IPS-NIHi7 (cell line): ENCODE results near the gene SPACA6.

Experiments
- DNase-seq: peaks from one replicate; pipeline ENCODE4 v3.0.0; 2012; ENCODE audit warnings: mixed read lengths; ENCODE audit errors: extremely low spot score

SPACA6 gene

GRCh38 chr19:51703575-51704515, 10.7 kb downstream of the SPACA6 start:
- peak; percentile 96 for DNase-seq

DNA sequence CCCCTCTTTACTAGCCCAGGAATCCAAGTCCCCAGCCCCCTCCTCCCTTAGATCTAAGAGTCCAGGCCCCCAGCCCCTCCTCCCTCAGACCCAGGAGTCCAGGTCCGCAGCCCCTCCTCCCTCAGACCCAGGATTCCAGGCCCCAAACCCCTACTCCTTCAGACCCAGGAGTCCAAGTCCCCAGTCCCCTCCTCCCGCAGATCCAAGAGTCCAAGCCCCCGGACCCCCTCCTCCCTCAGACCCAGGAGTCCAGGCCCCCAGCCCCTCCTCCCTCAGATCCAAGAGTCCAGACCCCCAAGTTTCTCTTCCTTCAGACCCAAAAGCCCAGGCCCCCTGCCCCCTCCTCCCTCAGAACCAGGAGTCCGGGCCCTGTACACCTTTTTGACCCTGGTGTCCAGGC, 11.5 kb downstream of the SPACA6 start:
- no peak for DNase-seq

- DNase-seq: no peak
These were observed 13.2 kb downstream of the SPACA6 start for GRCh38 chr19:51706296-51706695.

GRCh38 chr19:51706885-51707284, 13.8 kb downstream of the SPACA6 start:
- DNase-seq: no peak

DNA sequence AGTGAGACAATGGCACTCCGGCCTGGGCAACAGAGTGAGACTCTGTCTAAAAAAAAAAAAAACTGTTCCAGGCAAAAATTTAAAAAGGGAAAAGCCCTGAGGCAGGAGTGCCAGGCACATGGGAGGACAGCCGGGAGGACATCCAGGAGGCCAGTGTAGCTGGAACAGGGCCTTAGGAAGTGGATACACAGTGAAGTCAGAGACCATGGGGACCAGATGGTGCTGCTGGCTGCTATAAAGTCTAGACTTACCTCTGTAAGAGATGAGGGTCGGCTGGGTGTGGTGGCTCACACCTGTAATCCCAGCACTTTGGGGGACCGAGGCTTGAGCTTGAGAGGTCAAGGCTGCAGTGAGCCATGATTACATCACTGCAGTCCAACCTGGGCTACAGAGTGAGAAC, 15.7 kb downstream of the SPACA6 start:
- DNase-seq: no peak

GRCh38 chr19:51709575-51709974, 16.4 kb downstream of the SPACA6 start:
- DNase-seq: no peak

- DNase-seq: no peak
These were observed 17.0 kb downstream of the SPACA6 start for GRCh38 chr19:51710163-51710562.

DNA sequence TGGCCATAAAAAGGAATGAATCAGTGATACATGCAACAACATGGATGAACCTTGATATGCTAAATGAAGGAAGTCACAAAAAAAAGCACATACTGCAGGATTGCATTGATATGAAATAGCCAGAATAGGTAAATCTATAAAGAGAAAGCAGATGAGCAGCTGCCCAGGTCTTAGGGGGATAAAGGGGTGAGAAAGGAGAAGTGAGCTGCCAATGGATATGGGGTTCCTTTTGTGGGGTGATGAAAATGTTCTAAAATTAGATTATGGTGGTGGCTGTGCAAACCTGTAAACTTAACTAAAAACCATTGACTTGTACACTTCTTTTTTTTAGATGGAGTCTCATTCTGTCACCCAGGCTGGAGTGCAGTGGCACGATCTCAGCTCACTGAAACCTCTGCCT, 18.6 kb downstream of the SPACA6 start:
- no peak for DNase-seq

- peak; percentile 75 for DNase-seq
These were observed 19.4 kb downstream of the SPACA6 start for GRCh38 chr19:51712461-51713081.

GRCh38 chr19:51713319-51714285, 20.5 kb downstream of the SPACA6 start:
- DNase-seq: no peak

DNA sequence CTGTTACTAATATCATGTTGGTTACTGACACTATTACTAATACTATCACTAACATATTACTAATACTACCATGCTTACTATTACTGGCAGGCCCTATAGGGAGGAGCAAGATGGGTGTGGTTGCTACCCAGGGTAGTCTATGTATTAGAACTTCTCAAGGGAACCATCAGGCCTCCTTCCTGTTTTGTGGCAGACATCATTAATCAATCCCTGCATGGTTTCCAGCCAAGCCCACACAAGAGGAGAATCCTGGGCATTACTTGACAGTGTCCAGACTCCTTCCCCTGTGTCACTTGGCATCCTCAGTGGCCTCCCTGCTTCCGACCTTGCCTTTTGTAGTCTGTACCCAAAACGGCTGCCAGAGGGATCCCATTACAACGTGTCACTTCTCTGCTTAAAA, 21.7 kb downstream of the SPACA6 start:
- DNase-seq: no peak

DNA sequence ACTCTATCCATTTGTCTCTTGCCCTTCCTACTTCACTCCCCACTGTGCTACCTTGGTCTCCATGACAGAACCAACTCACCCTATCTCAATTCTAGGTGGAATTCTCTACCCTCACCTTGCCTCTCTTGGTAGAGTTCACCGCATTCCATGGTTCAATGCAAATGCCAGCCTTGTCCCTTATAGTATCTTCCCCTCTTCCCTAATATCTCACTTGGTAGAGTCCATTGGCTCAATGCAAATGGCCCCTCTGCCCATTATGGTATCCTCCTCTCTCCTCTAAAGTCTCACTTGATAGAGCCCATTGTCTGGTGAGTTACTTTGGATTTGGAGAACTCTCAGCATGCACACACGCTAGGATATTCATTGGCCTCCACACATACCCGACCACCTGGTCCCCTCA, 22.7 kb downstream of the SPACA6 start:
- no peak for DNase-seq

DNA sequence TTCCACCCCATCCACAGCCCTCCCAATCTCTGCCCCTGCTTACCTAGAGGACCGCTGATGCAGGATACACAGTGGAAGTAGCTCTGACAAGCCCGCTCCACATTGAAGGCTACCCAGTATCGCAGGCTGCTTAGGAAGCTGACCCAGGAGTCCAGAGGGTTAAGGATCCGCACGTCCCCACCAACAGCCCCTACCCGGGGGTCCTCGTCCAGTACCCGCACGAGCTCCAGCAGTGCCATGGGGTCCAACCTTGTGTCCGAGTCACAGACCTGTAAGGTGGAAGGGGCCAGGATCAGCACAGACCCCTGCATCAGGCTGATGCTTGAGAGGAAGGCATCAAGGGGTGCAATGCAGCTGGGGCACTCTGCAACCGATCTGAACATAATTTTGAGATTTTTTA, 23.8 kb downstream of the SPACA6 start:
- DNase-seq: no peak

GRCh38 chr19:51719251-51719988, 26.3 kb downstream of the SPACA6 start:
- DNase-seq: peak; percentile 33

DNA sequence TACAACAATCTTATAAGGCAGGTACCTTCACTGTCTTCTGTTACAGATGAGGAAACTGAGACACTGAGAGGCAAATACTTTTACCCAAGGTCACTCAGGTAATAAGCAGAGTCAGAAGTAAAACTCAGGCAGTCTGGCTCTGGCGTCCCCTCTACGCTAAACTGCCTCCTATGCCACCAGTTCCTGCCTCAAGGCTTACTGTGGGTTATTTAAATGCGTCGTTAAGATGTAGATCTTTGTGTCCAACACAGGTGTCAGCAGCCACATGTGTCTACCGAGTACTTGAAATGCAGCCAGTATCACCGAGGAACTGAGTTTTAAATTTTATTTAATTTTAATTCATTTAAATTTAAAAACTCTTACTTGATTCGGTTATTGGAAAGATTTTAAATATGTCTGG, 28.8 kb downstream of the SPACA6 start:
- no peak for DNase-seq

- no peak for DNase-seq
These were observed 29.4 kb downstream of the SPACA6 start for GRCh38 chr19:51722492-51722891.

DNA sequence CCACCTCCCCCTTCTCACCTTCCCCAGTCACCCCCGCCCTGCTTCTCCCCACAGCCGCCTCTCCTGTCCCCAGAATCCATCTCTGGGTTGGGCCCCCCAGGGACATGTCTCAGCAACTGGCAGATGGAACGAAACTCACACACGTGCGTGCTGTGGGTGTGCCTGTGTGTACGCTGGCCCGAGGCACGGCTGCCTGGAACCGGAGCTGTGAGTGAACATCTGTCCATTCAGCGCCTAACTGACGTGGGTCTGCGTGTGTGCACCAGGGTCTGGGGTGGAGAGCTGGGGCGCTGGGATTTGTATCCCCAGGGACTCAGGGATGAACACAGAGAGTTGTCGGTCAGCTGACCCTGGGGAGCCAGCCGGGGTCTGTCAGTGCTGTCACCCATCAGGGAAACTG, 31.4 kb downstream of the SPACA6 start:
- DNase-seq: no peak

DNA sequence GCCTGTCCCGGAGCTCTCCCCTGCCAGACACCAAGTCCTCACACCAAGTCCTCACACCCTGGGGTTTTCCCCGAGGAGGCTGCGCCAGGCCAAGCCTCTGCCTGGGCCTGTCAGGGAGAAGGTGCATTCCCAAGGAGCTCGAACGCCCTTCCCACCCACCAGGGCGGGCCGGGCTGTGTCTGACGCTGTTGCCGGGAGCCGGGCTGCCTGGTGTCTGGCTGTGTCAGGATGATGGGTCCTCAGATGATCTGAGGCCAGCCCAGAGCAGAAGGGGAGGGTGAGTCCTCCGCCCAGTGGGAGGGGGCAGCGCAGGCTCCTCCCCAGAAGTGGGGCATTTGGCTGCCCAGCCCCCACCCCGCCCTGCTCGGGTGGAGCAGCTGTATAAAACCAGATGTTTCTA, 32.9 kb downstream of the SPACA6 start:
- DNase-seq: peak; percentile 50

- no peak for DNase-seq
These were observed 34.3 kb downstream of the SPACA6 start for GRCh38 chr19:51727349-51727880.

- no peak for DNase-seq
These were observed 36.7 kb downstream of the SPACA6 start for GRCh38 chr19:51729781-51730180.
